ENCODE measurements around the gene CERS4. TPM values are rescaled to one million over a fixed set of nuclear protein-coding genes. Genes with fewer than 3 reads are reported as not detected.
"Not testable (repeated sequence)": the region's sequence is repeated elsewhere in the genome, so short reads cannot be mapped to it uniquely, and the experiment has no call there.

CERS4 gene
- 67.3 TPM for total RNA-seq

- DNase-seq (ENCODE audit: low spot score): peak; percentile 93
- ATAC-seq: peak; percentile 93
Observed at GRCh38 chr19:8208922-8209461, at the start of gene CERS4. Gene CERS4 (plus strand): TSS chr19:8209370. CDS start chr19:8251077, 41,707 bp downstream.

- no peak for DNase-seq (ENCODE audit: low spot score)
Observed at GRCh38 chr19:8161135-8161646, 48.0 kb upstream of the CERS4 start.

GRCh38 chr19:8163759-8164158, 45.4 kb upstream of the CERS4 start:
- ATAC-seq (no peak), DNase-seq (ENCODE audit: low spot score) (no peak)

More at GRCh38 chr19:8161135-8161646, 48.0 kb upstream of the CERS4 start:
- no peak for ATAC-seq

- DNase-seq (ENCODE audit: low spot score): no peak
- peak; percentile 48 for ATAC-seq
Observed at GRCh38 chr19:8167985-8168384, 41.2 kb upstream of the CERS4 start.

- DNase-seq (ENCODE audit: low spot score) (no peak), ATAC-seq (no peak)
Observed at GRCh38 chr19:8168537-8168936, 40.6 kb upstream of the CERS4 start.

- no peak for ATAC-seq
- DNase-seq (ENCODE audit: low spot score): no peak
Observed at GRCh38 chr19:8174706-8175105, 34.5 kb upstream of the CERS4 start.

- ATAC-seq (no peak), DNase-seq (ENCODE audit: low spot score) (no peak)
Observed at GRCh38 chr19:8180018-8180417, 29.2 kb upstream of the CERS4 start.

- DNase-seq (ENCODE audit: low spot score) (no peak), ATAC-seq (no peak)
Observed at GRCh38 chr19:8184274-8184673, 24.9 kb upstream of the CERS4 start.

- ATAC-seq: peak; percentile 34
- no peak for DNase-seq (ENCODE audit: low spot score)
Observed at GRCh38 chr19:8185343-8186068, 23.7 kb upstream of the CERS4 start.

- DNase-seq (ENCODE audit: low spot score) (no peak), ATAC-seq (no peak)
Observed at GRCh38 chr19:8192221-8192820, 16.8 kb upstream of the CERS4 start.

GRCh38 chr19:8194528-8195267, 14.5 kb upstream of the CERS4 start:
- DNase-seq (ENCODE audit: low spot score) (no peak), ATAC-seq (peak; percentile 25)

GRCh38 chr19:8196271-8196927, 12.8 kb upstream of the CERS4 start:
- no peak for ATAC-seq
- DNase-seq (ENCODE audit: low spot score): no peak

GRCh38 chr19:8203288-8204120, 5.7 kb upstream of the CERS4 start:
- not testable (repeated sequence) for ATAC-seq; DNase-seq (ENCODE audit: low spot score)

- no peak for ATAC-seq
- no peak for DNase-seq (ENCODE audit: low spot score)
Observed at GRCh38 chr19:8204961-8205360, 4.2 kb upstream of the CERS4 start.

- ATAC-seq: no peak
Observed at GRCh38 chr19:8206147-8207087, 2.8 kb upstream of the CERS4 start.

GRCh38 chr19:8207326-8207725, 1.8 kb upstream of the CERS4 start:
- DNase-seq (ENCODE audit: low spot score): not testable (repeated sequence)

More at GRCh38 chr19:8206147-8207087, 2.8 kb upstream of the CERS4 start:
- DNase-seq (ENCODE audit: low spot score): no peak

GRCh38 chr19:8208119-8208921, 850 bp upstream of the CERS4 start:
- DNase-seq (ENCODE audit: low spot score): peak; percentile 51

More at GRCh38 chr19:8207326-8207725, 1.8 kb upstream of the CERS4 start:
- not testable (repeated sequence) for ATAC-seq

More at GRCh38 chr19:8208119-8208921, 850 bp upstream of the CERS4 start:
- ATAC-seq: no peak

Data from left lobe of liver (tissue), 2 donors.